Muscle layer of colon (tissue), 2 donors: ENCODE results near the gene FBXW5.

ENCODE experiments used
- H3K27ac ChIP-seq: one replicate; pipeline ENCODE4 v1.7.0; 2013; ENCODE audit warnings: low read depth, mild to moderate bottlenecking, low read length, moderate library complexity
- H3K27me3 ChIP-seq, 2 donors: one replicate each; pipeline ENCODE4 v1.7.0; 2013; ENCODE audit warnings: low read length in 2 of 2, mild to moderate bottlenecking in 2 of 2; ENCODE audit not compliant: insufficient read depth in 2 of 2, control insufficient read depth in 1 of 2
- H3K36me3 ChIP-seq: one replicate; pipeline ENCODE4 v1.7.0; 2013; ENCODE audit warnings: mild to moderate bottlenecking, low read length; ENCODE audit not compliant: insufficient read depth
- H3K4me1 ChIP-seq: one replicate; pipeline ENCODE4 v1.7.0; 2013; ENCODE audit warnings: mild to moderate bottlenecking, low read length; ENCODE audit not compliant: insufficient read depth
- H3K4me3 ChIP-seq, 2 donors: one replicate each; pipeline ENCODE4 v1.7.0; 2013; ENCODE audit warnings: low read length in 2 of 2, low read depth in 1 of 2, mild to moderate bottlenecking in 1 of 2, moderate library complexity in 1 of 2
- H3K9ac ChIP-seq: one replicate; pipeline ENCODE4 v1.7.0; 2013; ENCODE audit warnings: low read length
- H3K9me3 ChIP-seq: one replicate; pipeline ENCODE4 v1.7.0; 2013; ENCODE audit warnings: mild to moderate bottlenecking, low read length
- donor health status: abdominal sarcoma.
- donor health status: Adenocarcinoma of cecum.

Gene FBXW5

DNA sequence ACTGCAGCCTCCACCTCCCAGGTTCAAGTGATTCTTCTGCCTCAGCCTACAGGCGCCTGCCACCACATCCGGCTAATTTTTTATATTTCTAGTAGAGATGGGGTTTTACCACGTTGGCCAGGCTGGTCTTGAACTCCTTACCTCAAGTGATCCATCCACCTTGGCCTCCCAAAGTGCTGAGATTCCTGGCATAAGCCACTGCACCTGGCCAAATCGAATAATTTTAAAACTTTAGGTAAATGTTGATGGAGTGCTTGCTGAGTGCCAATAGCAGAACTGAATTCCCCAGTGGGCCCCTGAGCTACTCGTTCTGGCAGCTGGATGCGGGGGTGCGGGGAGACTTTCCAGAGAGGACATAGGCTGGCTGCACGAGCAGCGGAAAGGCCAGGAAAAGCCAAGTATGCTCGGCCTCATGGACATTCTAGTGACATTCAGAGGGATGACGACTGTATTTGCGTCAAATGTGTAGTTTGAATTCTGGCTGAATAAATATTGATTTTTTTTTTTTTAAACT lies 41.4 kb downstream of the FBXW5 start:
- H3K9me3 ChIP-seq, result no peaks in the 10 kb centered on the region
- peak overlapping the region; percentile 55 for H3K27ac ChIP-seq
- H3K4me3 ChIP-seq, result no peak overlapping the region
- no peak overlapping the region for H3K9ac ChIP-seq
- no peaks in the 10 kb centered on the region for H3K27me3 ChIP-seq
- peaks cover 21% of the 10 kb centered on the region for H3K36me3 ChIP-seq
- peaks cover 20% of the 10 kb centered on the region for H3K4me1 ChIP-seq

DNA sequence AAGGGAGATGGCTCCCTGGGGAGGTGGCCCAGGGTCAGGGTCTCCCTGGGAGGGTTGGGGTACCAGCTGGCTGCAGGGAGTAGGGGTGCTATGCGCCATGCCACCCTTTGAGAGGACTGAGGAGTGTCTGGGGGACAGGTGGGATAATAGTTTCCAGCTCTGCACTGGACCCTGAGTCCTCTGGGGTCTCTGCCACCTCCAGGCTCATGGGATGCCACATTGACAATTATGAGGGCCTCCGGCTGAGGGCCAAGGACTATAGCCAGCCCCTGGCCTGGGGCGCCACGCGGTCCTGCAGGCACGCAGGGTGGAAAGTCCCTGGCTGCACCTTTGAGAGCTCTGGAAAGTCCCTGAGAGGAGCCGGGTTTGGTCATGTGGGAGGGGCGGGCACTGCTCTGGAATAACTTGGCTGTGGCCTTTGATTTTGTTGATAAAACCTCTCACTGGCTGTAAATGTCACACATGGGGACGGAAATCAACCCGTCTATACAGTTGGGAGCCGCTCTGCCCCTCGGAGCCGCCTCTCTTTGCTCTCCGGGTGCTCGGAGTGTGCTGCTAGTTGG lies 42.2 kb downstream of the FBXW5 start:
- Histone ChIP-seq H3K4me1 (peaks cover 20% of the 10 kb centered on the region), H3K27me3 (no peaks in the 10 kb centered on the region), H3K4me3 (peak overlapping the region; percentile 4 to 46), H3K27ac (peak overlapping the region; percentile 55), H3K36me3 (peaks cover 15% of the 10 kb centered on the region), H3K9ac (no peak overlapping the region), H3K9me3 (no peaks in the 10 kb centered on the region)

DNA sequence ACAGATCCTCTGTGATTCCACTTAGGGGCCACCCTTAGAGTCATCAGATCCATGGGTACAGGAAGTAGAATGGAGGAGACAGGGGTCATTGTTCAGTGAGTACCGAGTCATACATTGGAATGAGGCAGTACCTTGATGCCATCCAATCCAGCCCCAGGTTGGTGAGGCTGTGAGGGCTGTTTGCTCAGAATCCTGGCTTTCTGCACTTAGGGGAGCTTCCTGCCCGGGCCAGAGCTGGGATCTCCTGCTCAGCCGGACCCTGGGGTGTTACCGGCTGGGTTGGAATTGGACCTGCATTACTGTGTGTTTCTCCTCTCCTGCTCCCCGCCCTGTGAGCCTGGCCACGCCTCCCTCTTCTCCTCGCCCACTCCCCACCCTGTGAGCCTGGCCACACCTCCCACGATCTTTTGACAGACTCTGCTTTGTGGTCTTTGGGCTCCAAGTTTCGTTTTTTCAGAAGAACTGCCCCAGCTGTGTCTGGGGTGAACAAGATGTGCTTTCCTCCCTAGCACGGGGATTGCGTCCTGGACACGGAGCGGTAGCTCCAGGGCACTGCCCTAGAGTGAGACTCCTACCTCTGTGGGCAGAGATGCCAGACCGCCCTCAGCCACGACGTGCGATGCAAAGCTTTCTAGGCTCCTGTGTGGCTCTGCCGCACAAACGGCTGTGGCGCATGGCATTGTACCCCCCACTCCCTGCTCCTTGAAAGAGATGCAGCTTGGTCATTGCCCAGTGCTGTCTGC lies 42.9 kb downstream of the FBXW5 start:
- Histone ChIP-seq H3K9me3 (no peaks in the 10 kb centered on the region), H3K9ac (no peak overlapping the region), H3K27me3 (no peaks in the 10 kb centered on the region), H3K27ac (peak overlapping the region; percentile 50), H3K4me3 (peak overlapping the region in 1 of 2 donors; percentile 46), H3K36me3 (peaks cover 9% of the 10 kb centered on the region), H3K4me1 (peaks cover 20% of the 10 kb centered on the region)

DNA sequence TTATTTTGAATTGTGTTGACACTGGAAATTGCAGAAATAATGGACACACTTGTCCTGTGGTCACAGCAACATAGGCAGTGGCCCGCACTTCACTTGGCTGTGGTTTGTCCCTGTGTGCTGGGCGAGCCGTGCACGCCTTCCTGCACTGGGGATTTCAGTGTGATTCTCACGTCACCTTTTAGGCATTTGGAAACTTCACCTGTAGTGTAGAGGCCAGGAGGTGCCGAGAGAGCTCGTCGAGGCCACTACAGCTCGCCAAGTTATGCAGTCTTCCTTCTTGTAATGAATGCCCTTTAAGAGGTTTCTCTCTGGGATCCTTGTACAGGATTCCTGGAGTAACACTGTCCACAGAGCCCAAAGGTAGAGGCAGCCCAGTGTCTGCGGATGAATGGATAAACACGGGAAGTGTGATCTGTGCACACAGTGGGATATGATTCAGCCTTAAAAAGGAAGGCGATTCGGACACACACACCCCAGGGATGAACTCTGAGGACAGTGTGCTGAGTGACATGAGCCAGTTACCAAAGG lies 43.5 kb downstream of the FBXW5 start:
- Histone ChIP-seq H3K27me3 (no peaks in the 10 kb centered on the region), H3K9ac (no peak overlapping the region), H3K9me3 (no peaks in the 10 kb centered on the region), H3K4me3 (no peak overlapping the region), H3K4me1 (peaks cover 20% of the 10 kb centered on the region), H3K27ac (peak overlapping the region; percentile 50), H3K36me3 (peaks cover 8% of the 10 kb centered on the region)

DNA sequence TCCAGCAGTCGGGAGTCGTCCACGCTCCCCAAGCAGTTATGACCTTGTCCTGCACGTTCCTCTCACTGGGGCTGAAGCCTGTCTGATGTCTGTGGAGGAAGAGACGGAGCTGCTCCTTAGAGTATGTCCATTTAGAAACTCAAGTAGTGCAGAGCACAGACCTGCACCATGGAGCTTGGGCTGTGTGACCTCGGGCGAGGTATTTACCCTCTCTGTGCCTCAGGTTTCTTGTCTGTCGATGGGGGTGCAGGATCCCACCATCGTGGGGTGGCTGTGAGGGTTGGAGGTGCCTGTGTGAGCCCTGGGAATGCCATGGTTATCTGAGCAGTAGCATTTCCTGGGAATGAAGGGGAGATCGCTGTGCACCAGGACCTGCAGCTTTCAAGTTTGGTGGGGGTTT lies 44.0 kb downstream of the FBXW5 start:
- Histone ChIP-seq H3K9ac (no peak overlapping the region), H3K27me3 (no peaks in the 10 kb centered on the region), H3K27ac (no peak overlapping the region), H3K9me3 (no peaks in the 10 kb centered on the region), H3K4me3 (no peak overlapping the region), H3K36me3 (peaks cover 8% of the 10 kb centered on the region), H3K4me1 (peaks cover 20% of the 10 kb centered on the region)

DNA sequence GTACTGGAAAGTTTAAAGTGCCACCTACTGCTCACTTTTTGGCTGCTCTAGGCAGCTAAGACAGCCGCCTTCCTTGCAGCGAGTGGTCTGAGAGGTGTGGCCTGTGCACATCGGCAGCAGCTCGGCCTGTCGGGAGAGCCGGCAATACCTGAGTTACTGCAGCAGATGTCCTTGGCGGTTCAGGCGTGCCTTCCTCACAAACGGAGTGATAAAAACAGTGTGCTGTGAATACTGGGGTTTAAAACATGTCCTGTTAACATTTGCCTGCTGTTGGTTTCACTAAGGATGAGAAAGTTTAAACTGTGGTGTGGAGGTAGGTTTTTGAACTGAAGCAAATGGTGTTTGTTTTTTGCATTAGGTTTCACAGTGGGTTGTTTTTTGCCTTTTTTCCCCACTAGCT lies 45.3 kb downstream of the FBXW5 start:
- Histone ChIP-seq H3K9ac (no peak overlapping the region), H3K27ac (no peak overlapping the region), H3K36me3 (peaks cover 8% of the 10 kb centered on the region), H3K27me3 (no peaks in the 10 kb centered on the region), H3K4me3 (no peak overlapping the region), H3K4me1 (peaks cover 20% of the 10 kb centered on the region), H3K9me3 (no peaks in the 10 kb centered on the region)

DNA sequence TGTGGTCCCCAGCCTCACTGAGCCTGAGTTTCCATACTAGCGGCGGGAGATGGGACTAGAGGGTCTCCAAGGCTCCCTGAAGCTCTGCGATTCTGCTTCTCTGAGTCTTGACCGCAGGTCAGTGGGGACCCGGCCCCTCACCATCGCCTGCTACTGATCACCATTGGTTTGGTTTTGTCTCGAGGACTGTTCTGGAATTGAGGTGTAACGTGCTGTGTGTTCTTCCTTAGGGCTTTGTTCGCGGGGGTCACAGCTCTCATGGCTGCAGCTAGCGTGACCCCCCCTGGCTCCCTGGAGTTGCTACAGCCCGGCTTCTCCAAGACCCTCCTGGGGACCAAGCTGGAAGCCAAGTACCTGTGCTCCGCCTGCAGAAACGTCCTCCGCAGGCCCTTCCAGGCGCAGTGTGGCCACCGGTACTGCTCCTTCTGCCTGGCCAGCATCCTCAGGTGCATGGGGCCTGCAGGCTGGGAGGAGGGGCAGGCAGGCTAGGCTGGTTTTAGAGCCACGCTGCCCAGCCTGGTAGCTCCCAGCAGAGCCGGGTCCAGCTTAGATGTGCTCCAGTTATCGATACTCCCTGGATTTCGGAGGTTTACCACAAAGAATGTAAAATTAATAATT lies 45.9 kb downstream of the FBXW5 start:
- Histone ChIP-seq H3K27me3 (no peaks in the 10 kb centered on the region), H3K36me3 (peaks cover 8% of the 10 kb centered on the region), H3K4me1 (peaks cover 20% of the 10 kb centered on the region), H3K27ac (no peak overlapping the region), H3K9ac (no peak overlapping the region), H3K9me3 (no peaks in the 10 kb centered on the region), H3K4me3 (no peak overlapping the region)

DNA sequence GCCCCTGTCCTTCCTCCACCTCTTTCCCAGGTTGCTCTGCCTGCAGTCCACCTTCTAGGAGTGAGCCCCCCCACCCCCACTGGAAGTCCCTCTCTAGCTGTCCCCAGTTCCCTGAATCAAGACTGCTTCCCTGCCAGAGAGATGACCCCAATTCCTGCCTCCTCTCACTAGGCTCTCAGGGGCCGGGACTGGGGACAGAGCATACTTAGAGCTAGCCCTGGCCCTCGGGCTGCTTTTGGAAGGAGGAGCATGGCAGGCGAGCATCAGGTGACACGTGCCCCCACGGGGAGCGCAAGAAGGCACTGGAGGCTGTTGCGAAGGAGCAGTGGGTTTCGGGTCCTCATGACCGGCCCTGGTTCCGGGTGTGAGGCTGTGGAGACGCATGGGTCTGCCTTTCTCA lies 48.5 kb downstream of the FBXW5 start:
- Histone ChIP-seq H3K4me1 (no peaks in the 10 kb centered on the region), H3K4me3 (no peak overlapping the region), H3K9ac (no peak overlapping the region), H3K27ac (no peak overlapping the region), H3K27me3 (no peaks in the 10 kb centered on the region), H3K9me3 (no peaks in the 10 kb centered on the region), H3K36me3 (peaks cover 15% of the 10 kb centered on the region)

DNA sequence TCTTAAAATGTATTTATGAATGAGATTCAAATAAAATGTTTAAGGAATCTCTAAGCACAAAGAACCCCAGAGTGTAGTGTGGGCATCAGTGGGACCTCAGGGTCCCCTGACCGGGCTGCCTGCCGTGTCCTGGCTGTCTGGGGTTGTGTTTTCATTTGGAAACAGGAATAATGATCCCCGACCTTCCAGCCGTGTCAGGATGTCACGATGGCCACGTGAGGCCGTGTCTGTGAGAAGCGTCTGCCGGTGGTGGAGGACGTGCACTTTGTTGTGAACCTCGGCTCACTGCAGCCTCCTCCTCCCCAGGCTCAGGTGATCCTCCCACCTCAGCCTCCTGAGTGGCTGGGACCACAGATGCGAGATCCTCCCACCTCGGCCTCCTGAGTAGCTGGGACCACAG lies 53.9 kb downstream of the FBXW5 start:
- H3K27me3 ChIP-seq, result no peaks in the 10 kb centered on the region
- no peak overlapping the region for H3K27ac ChIP-seq
- no peak overlapping the region for H3K9ac ChIP-seq
- H3K4me1 ChIP-seq, result peaks cover 5% of the 10 kb centered on the region
- no peak overlapping the region for H3K4me3 ChIP-seq
- H3K9me3 ChIP-seq, result no peaks in the 10 kb centered on the region
- peaks cover 6% of the 10 kb centered on the region for H3K36me3 ChIP-seq
